Kidney epithelial cell (primary cell): Measurements from ENCODE around the gene FAHD1. TPM values are rescaled to one million over a fixed set of nuclear protein-coding genes. Genes with fewer than 3 reads are reported as not detected.

Experiments used
- DNase-seq: peaks from one replicate; pipeline ENCODE4 v3.0.0-alpha.2; 2010; ENCODE audit warnings: low read depth
- H3K27me3 ChIP-seq: 2 replicates; pipeline ENCODE4 v1.6.0; 2011; ENCODE audit warnings: low read length; ENCODE audit not compliant: control insufficient read depth, insufficient read depth
- H3K36me3 ChIP-seq: 2 replicates; pipeline ENCODE4 v1.5.1; 2011; ENCODE audit warnings: low read length; ENCODE audit not compliant: control insufficient read depth, insufficient read depth
- H3K4me3 ChIP-seq: 2 replicates; pipeline ENCODE4 v1.5.1; 2011; ENCODE audit warnings: low read depth, mild to moderate bottlenecking, control low read depth, low read length
- CTCF ChIP-seq: IDR thresholded peaks from 2 replicates; pipeline ENCODE4 v1.5.1; 2011; ENCODE audit warnings: mild to moderate bottlenecking, moderate library complexity, low read length, control low read depth, inconsistent platforms; ENCODE audit not compliant: insufficient read depth, poor library complexity, severe bottlenecking
- total RNA-seq: library from RNA; depleted of rRNA; stranded (reverse); fragments of >200 nt; gene quantifications from 2 replicates; pipeline ENCODE4 v1.2.3, GENCODE V29; 2015

FAHD1 gene
- total RNA-seq, 1 donor from 2014 or later, result 59.7 TPM

GRCh38 chr16:1788095-1788707 is 38.8 kb upstream of the FAHD1 start:
- H3K36me3 ChIP-seq, result no peaks in the 10 kb centered on the region
- H3K4me3 ChIP-seq, result no peak overlapping the region
- DNase-seq, result no peak
- H3K27me3 ChIP-seq, result no peaks in the 10 kb centered on the region
- no peak for TF ChIP-seq CTCF

DNA sequence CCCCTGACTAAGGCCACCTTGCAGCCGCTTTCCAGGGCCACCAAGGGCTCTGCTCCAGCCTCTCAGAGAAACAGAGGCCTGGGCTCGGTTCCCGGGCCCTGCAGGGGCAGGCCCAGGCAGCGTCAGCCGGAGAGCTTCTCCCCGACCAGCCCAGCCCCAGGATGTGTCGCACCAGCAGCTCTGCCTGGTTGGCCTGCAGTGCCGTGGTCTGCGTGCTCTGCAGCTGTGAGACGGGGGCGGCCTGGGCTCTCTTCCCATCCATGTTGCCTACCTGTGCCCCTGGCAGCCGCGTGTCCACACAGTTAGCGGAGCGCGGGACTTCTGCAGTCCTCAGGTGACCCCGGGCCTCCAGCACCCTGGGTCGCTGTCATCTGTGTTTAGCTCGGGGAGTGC is 38.3 kb upstream of the FAHD1 start:
- TF ChIP-seq CTCF, result no peak
- Histone ChIP-seq H3K36me3 (no peaks in the 10 kb centered on the region), H3K27me3 (no peaks in the 10 kb centered on the region), H3K4me3 (no peak overlapping the region)
- no peak for DNase-seq

- no peak overlapping the region for H3K4me3 ChIP-seq
- peaks cover 2% of the 10 kb centered on the region for H3K27me3 ChIP-seq
- TF ChIP-seq CTCF, result no peak
- no peaks in the 10 kb centered on the region for H3K36me3 ChIP-seq
- DNase-seq, result no peak
These were observed 37.4 kb upstream of the FAHD1 start for GRCh38 chr16:1789643-1790045.

DNA sequence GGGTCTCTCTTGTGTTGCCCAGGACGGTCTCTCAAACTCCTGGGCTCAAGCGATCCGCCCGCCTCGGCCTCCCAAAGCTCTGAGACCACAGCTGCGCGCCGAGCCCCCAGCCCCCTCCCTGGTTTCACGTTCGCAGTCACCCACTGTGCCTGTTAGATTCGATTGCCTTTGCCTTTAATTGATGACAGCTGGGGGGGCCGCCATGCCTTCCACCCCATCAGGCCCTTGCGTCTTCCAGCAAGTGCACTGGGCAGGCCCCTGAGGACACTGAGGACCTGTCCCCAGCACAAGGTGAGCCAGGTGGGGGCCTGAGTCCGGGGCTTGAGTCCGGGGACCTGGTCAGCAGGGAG is 36.8 kb upstream of the FAHD1 start:
- Histone ChIP-seq H3K36me3 (no peaks in the 10 kb centered on the region), H3K4me3 (no peak overlapping the region), H3K27me3 (peaks cover 2% of the 10 kb centered on the region)
- no peak for TF ChIP-seq CTCF
- no peak for DNase-seq

DNA sequence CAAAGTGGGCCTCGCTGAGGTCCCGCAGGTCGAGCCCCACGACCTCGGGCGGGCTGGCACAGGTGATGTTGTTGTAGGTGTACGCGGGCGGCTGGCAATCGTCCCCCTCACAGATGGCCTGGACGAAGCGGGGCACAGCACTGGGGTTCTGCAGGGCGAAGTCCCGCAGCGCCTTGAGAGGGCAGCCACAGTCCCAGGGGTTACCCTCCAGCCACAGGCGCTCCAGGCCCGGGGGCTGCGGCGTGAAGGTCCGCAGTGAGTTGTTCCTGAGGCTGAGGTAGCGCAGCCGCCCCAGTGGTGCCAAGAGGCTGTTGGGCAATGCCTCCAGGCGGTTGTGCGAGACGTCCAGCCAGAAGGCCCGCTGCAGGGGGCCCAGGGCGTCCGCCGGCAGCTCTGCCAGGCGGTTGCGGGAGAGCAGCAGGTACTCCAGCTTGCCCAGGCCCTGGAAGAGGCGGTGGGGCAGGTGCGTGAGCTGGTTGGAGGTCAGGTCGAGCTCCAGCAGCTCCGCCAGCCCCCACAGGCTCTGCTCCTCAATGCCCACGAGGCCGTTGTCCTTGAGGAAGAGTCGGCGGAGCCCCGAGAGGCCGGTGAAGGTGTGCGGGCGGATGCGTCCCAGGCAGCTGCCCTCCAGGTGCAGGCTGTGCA is 36.3 kb upstream of the FAHD1 start:
- no peaks in the 10 kb centered on the region for H3K36me3 ChIP-seq

More for the DNA sequence above, 36.3 kb upstream of the FAHD1 start:
- Histone ChIP-seq H3K4me3 (no peak overlapping the region), H3K27me3 (peaks cover 2% of the 10 kb centered on the region)
- no peak for TF ChIP-seq CTCF
- no peak for DNase-seq
